LNCaP clone FGC (cell line): ENCODE measurements around the gene SPEM1.

ENCODE experiments used
- DNase-seq: peaks from one replicate; pipeline ENCODE4 v3.0.0-alpha.2; 2011; ENCODE audit warnings: low read depth
- H3K4me3 ChIP-seq: 2 replicates; pipeline ENCODE4 v1.5.1; 2011; ENCODE audit warnings: mild to moderate bottlenecking, low read depth, low read length, control low read depth
- TF ChIP-seq, protein P1 (sequence below): IDR thresholded peaks from 2 replicates; pipeline ENCODE4 v1.5.1; 2012; ENCODE audit warnings: mild to moderate bottlenecking; ENCODE audit not compliant: control insufficient read depth, insufficient read depth; ENCODE audit errors: extremely low read depth

Gene SPEM1

DNA sequence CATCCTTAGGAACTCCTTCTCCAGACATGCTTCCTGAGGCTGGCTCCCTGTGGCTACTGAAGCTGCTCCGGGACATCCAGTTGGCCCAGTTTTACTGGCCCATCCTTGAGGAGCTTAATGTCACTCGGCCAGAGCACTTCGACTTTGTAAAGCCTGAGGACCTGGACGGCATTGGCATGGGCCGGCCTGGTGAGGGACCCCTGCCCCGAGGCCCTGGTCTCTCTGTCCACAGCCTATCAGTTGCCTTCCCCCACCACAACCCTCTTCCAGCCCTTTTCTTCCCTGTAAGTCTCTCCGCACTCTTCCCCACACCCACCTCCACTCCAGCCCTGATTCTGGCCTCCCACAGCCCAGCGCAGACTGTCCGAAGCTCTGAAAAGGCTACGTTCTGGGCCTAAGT lies 37.2 kb upstream of the SPEM1 start:
- no peak overlapping the region for H3K4me3 ChIP-seq
- TF ChIP-seq, protein P1, sequence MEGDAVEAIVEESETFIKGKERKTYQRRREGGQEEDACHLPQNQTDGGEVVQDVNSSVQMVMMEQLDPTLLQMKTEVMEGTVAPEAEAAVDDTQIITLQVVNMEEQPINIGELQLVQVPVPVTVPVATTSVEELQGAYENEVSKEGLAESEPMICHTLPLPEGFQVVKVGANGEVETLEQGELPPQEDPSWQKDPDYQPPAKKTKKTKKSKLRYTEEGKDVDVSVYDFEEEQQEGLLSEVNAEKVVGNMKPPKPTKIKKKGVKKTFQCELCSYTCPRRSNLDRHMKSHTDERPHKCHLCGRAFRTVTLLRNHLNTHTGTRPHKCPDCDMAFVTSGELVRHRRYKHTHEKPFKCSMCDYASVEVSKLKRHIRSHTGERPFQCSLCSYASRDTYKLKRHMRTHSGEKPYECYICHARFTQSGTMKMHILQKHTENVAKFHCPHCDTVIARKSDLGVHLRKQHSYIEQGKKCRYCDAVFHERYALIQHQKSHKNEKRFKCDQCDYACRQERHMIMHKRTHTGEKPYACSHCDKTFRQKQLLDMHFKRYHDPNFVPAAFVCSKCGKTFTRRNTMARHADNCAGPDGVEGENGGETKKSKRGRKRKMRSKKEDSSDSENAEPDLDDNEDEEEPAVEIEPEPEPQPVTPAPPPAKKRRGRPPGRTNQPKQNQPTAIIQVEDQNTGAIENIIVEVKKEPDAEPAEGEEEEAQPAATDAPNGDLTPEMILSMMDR: no peak
- DNase-seq: no peak

DNA sequence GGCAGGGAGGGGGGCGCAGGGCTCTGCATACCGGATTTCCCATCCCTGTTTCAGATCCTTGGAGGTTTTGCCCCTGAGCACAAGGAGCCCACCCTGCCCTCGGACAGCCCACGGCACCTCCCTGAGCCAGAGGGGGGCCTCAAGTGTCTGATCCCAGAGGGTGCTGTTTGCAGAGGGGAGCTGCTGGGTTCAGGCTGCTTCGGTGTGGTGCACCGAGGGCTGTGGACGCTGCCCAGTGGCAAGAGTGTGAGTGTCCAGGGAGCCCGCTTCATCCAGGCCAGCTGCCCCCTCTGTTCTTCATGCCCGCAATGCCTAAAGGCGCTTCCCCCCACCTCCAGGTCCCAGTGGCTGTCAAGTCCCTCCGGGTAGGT lies 36.8 kb upstream of the SPEM1 start:
- no peak for DNase-seq
- TF ChIP-seq, protein P1: no peak
- H3K4me3 ChIP-seq: no peak overlapping the region

DNA sequence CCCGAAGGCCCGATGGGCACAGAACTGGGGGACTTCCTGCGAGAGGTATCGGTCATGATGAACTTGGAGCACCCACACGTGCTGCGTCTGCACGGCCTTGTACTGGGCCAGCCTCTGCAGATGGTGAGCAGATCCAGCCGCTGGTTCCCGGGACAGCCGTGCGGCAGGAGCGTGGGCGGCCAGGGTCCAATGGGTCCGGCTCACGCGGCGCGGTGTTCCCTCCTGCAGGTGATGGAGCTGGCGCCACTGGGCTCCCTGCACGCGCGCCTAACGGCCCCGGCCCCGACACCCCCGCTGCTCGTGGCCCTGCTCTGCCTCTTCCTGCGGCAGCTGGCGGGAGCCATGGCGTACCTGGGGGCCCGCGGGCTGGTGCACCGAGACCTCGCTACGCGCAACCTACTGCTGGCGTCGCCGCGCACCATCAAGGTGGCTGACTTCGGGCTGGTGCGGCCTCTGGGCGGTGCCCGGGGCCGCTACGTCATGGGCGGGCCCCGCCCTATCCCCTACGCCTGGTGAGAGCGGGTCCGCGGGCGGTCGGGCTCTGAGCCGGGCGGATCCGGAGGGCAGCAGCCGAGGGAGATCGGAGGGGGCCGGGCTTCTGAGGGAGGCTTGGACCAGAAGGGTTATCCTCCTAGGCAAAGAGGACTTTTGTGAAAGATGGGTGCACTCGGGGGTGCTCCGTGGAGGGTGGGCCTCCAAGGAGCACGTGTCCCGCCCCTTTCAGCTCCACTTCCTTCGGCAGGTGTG lies 36.2 kb upstream of the SPEM1 start:
- DNase-seq: no peak
- TF ChIP-seq, protein P1: no peak
- H3K4me3 ChIP-seq: no peak overlapping the region

DNA sequence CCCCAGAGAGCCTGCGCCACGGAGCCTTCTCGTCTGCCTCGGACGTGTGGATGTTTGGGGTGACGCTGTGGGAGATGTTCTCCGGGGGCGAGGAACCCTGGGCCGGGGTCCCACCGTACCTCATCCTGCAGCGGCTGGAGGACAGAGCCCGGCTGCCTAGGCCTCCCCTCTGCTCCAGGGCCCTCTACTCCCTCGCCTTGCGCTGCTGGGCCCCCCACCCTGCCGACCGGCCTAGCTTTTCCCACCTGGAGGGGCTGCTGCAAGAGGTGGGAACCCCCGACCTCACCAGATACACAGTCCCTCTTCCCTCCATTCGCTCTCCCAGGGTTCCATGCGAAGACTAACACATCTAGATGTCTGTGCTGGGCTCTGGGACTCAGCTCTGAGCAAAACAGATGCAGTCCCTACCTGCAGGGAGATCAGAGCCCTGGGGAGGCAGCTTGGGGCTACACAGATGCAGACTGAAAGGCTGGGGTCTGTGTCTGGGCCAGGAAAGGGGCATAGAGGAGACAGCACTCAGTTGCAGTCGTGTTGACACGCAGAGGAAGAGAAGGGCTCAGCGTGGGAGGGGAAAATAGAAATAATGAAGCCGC lies 35.5 kb upstream of the SPEM1 start:
- no peak for DNase-seq
- TF ChIP-seq, protein P1: no peak
- no peak overlapping the region for H3K4me3 ChIP-seq

DNA sequence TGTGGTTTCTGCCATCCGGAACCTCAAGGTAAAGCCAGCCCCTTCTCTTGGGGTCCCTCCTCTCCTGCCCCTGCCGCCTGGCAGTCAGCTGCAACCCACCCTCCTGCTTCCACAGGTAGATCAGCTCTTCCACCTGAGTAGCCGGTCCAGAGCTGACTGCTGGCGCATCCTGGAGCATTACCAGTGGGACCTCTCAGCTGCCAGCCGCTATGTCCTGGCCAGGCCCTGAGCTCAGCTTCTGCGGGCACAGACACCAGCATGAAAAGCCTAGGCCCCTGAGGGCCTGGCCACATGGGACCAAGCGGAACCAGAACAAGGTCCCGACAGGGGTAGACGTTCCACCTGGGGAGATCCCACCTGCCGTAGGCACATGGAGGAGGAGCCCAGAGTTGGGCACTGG lies 31.3 kb upstream of the SPEM1 start:
- no peak overlapping the region for H3K4me3 ChIP-seq
- TF ChIP-seq, protein P1: no peak
- DNase-seq: no peak

DNA sequence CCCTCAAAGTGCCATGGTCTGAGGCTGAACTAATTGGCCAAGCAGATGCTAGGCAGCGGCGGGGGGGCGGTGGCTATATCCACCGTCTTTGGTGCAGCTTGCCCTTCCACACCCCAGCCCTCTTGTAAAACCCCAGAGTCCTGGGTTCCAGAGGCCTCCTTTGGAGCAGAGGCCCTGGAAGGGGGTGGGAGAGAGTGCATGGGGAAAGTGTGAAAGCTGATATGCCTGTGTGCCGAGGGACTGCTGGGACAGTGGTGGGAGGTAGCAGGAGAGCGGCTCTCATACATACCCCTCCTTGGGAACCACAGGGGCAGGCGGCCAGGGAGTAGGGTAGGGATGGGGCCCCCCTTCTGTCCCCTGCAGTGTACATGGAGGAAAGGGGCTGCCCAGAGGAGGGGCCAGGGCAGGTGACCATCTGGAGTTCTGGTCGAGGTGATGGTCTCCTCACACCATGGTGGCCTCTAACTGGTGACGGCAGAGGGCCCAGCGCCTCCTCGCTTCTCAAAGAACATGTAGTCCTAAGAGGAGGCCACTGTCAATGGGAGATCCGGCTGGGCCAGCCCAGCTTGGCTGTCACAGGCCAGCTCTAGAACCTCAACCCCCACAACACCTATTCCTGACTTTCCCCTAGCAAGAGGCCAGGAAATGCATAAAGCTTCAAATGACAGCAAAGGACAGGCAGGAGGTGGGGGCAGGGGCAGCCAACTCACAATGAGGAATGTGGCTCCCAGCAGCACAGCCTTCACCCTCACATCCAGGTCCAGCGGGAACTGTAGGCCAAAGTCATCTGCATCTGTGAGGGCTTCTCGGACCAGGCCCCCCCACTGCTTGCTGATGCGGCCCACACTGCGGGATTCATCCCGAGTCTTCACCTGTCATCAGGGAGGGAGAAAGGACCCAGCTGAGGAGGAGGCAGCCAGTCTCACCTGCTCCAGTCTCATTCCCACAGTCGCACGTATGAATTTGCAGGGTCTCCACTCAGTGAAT lies 29.9 kb upstream of the SPEM1 start:
- no peak for DNase-seq
- TF ChIP-seq, protein P1: no peak
- H3K4me3 ChIP-seq: no peak overlapping the region
